COLO829 (cell line): ENCODE results near the gene ZNF512.
A peak's percentile ranks its signal among the peaks of the same experiment; 100 is the strongest.

Source experiments
- DNase-seq: peaks from one replicate; pipeline ENCODE4 v3.0.0; 2012; ENCODE audit warnings: low spot score

Gene ZNF512

GRCh38 chr2:27638037-27638637 lies 55.3 kb downstream of the ZNF512 start:
- DNase-seq, result no peak

- no peak for DNase-seq
Observed at GRCh38 chr2:27638709-27639108, 55.9 kb downstream of the ZNF512 start.

GRCh38 chr2:27640722-27641245 lies 57.9 kb downstream of the ZNF512 start:
- DNase-seq, result no peak

- no peak for DNase-seq
Observed at GRCh38 chr2:27645197-27645596, 62.4 kb downstream of the ZNF512 start.

- no peak for DNase-seq
Observed at GRCh38 chr2:27647289-27647688, 64.4 kb downstream of the ZNF512 start.

- no peak for DNase-seq
Observed at GRCh38 chr2:27647737-27648136, 64.9 kb downstream of the ZNF512 start.

GRCh38 chr2:27651056-27651455 lies 68.2 kb downstream of the ZNF512 start:
- DNase-seq, result no peak

GRCh38 chr2:27652341-27652740 lies 69.5 kb downstream of the ZNF512 start:
- no peak for DNase-seq

GRCh38 chr2:27652790-27653189 lies 69.9 kb downstream of the ZNF512 start:
- DNase-seq, result no peak

- DNase-seq, result no peak
Observed at GRCh38 chr2:27653397-27653796, 70.6 kb downstream of the ZNF512 start.

- no peak for DNase-seq
Observed at GRCh38 chr2:27655155-27655951, 72.5 kb downstream of the ZNF512 start.

GRCh38 chr2:27661371-27661770 lies 78.5 kb downstream of the ZNF512 start:
- DNase-seq, result no peak

GRCh38 chr2:27663285-27664153 lies 80.7 kb downstream of the ZNF512 start, which contains the start of the genes SLC4A1AP and SUPT7L:
Gene SLC4A1AP, plus strand, starts transcription at chr2:27663889. Its CDS starts 26 bp downstream, at chr2:27663915.
Gene SUPT7L, minus strand, starts transcription at chr2:27663614. Its CDS starts 1,422 bp downstream, at chr2:27662192.
- DNase-seq, result peak; percentile 79

GRCh38 chr2:27664154-27664574 lies 81.3 kb downstream of the ZNF512 start:
- DNase-seq, result no peak

GRCh38 chr2:27664622-27665363 lies 82.0 kb downstream of the ZNF512 start:
- no peak for DNase-seq

- no peak for DNase-seq
Observed at GRCh38 chr2:27667446-27667845, 84.6 kb downstream of the ZNF512 start.

GRCh38 chr2:27671235-27671634 lies 88.4 kb downstream of the ZNF512 start:
- DNase-seq, result no peak
